Kidney (tissue), 14 donors: ENCODE results near the gene DCPS. TPM values are rescaled to one million over a fixed set of nuclear protein-coding genes. Genes with fewer than 3 reads are reported as not detected.
A peak's percentile ranks its signal among the peaks of the same experiment; 100 is the strongest.

Experiments
- DNase-seq, 5 donors: peaks; one replicate each; pipeline ENCODE4 v3.0.0-alpha.2; 2013 to 2020
- FAIRE-seq: peaks from 2 replicates; lab custom pipeline; 2012; peaks lifted over from hg19 to GRCh38; lab: Jason Lieb, UNC
- H3K27ac ChIP-seq, 2 donors: one replicate each; pipeline ENCODE4 v1.7.0; 2013; ENCODE audit warnings: low read depth in 2 of 2, low read length in 2 of 2, inconsistent platforms in 1 of 2
- H3K27me3 ChIP-seq: one replicate; pipeline ENCODE4 v1.7.1; 2013; ENCODE audit warnings: low read length, inconsistent platforms; ENCODE audit not compliant: control insufficient read depth, insufficient read depth
- H3K36me3 ChIP-seq, 3 donors: one replicate each; pipeline versions ENCODE4 v1.7.0 to v1.7.1; 2013; ENCODE audit warnings: low read length in 3 of 3, control low read depth in 1 of 3, inconsistent platforms in 1 of 3; ENCODE audit not compliant: insufficient read depth in 3 of 3, control insufficient read depth in 2 of 3
- H3K4me1 ChIP-seq, 3 donors: one replicate each; pipeline versions ENCODE4 v1.7.0 to v1.7.1; 2013; ENCODE audit warnings: low read length in 3 of 3, inconsistent platforms in 1 of 3, low read depth in 1 of 3; ENCODE audit not compliant: control insufficient read depth in 2 of 3, insufficient read depth in 2 of 3
- H3K4me3 ChIP-seq, 3 donors: one replicate each; pipeline versions ENCODE4 v1.7.0 to v1.8.1; 2013; ENCODE audit warnings: low read length in 3 of 3, control low read depth in 1 of 3, inconsistent platforms in 1 of 3
- H3K9ac ChIP-seq, 3 donors: one replicate each; pipeline versions ENCODE4 v1.7.0 to v1.7.1; 2013; ENCODE audit warnings: low read length in 3 of 3, control low read depth in 1 of 3, inconsistent platforms in 1 of 3
- H3K9me3 ChIP-seq, 3 donors: one replicate each; pipeline versions ENCODE4 v1.7.0 to v1.7.1; 2013; ENCODE audit warnings: low read length in 3 of 3, control low read depth in 1 of 3, inconsistent platforms in 1 of 3; ENCODE audit not compliant: control insufficient read depth in 2 of 3, insufficient read depth in 1 of 3
- CTCF ChIP-seq: IDR thresholded peaks from 3 replicates; pipeline ENCODE4 v1.5.1; 2012; ENCODE audit warnings: mild to moderate bottlenecking, moderate library complexity, borderline replicate concordance; ENCODE audit not compliant: insufficient read depth; ENCODE audit errors: extremely low read depth
- intact Hi-C: fragments of 100-400 bp; cut with DNase I; formaldehyde crosslinking; loops from one replicate; pipeline ENCODE4 v1.11.1; 2022
- polyA plus RNA-seq: library from polyadenylated mRNA; stranded (reverse); fragments of 350-450 nt; fragmentation: Illumina TruSeq; extraction: RNeasy Lipid Tissue Mini Kit (QIAGEN cat#74804); gene quantifications from one replicate; pipeline ENCODE4 v1.2.3, GENCODE V29; 2014; ENCODE audit warnings: low read depth, low replicate concordance; ENCODE audit not compliant: insufficient read depth
- total RNA-seq: library from RNA; stranded (reverse); fragmentation: NEBNext Ultra II Directional; extraction: Animal tissue kit (Norgen Biotek cat#: 25700); gene quantifications from one replicate; pipeline ENCODE4 v1.2.1, GENCODE V29; 2021
- donor health status: control.
- donor health status: control.
- donor health status: control.
- donor health status: control.
- donor health status: control.
- donor health status: DM: yes; HTN: yes; CAD: no.
- donor health status: Normal renal cell carcinoma (clear cell type).

The DCPS gene
- total and polyA plus RNA-seq, 2 donors from 2014 or later = 23.9 to 24.2 TPM

GRCh38 chr11:126310992-126311310, 7.1 kb downstream of the DCPS start:
- Histone ChIP-seq H3K4me1 (peaks cover 0 to 4% (median 0%) of the 10 kb centered on the region in 3 donors), H3K9ac (peak overlapping the region in 1 of 3 donors; percentile 16), H3K4me3 (no peak overlapping the region), H3K27me3 (no peaks in the 10 kb centered on the region), H3K36me3 (peaks cover 0 to 3% (median 2%) of the 10 kb centered on the region in 3 donors), H3K27ac (no peak overlapping the region), H3K9me3 (peaks cover 0 to 2% (median 0%) of the 10 kb centered on the region in 3 donors)
- intact Hi-C loops = loop anchor here (5.0 kb wide), 1 partner anchor 171 kb away; no protein-coding TSS in a partner anchor
- no peak for FAIRE-seq
- no peak for DNase-seq
- no peak for TF ChIP-seq CTCF

GRCh38 chr11:126311401-126312291, 7.8 kb downstream of the DCPS start:
- TF ChIP-seq CTCF = no peak
- Histone ChIP-seq H3K27me3 (no peaks in the 10 kb centered on the region), H3K36me3 (peaks cover 0 to 3% (median 2%) of the 10 kb centered on the region in 3 donors), H3K9me3 (peaks cover 0 to 3% (median 0%) of the 10 kb centered on the region in 3 donors), H3K27ac (no peak overlapping the region), H3K4me3 (no peak overlapping the region), H3K4me1 (peaks cover 0 to 4% (median 0%) of the 10 kb centered on the region in 3 donors), H3K9ac (no peak overlapping the region)
- intact Hi-C loops = loop anchor here (5.0 kb wide), 1 partner anchor 171 kb away; no protein-coding TSS in a partner anchor
- no peak for DNase-seq
- FAIRE-seq = no peak

GRCh38 chr11:126312961-126313360, 9.1 kb downstream of the DCPS start:
- Histone ChIP-seq H3K9me3 (peaks cover 0 to 3% (median 0%) of the 10 kb centered on the region in 3 donors), H3K27ac (no peak overlapping the region), H3K4me3 (no peak overlapping the region), H3K9ac (no peak overlapping the region), H3K27me3 (no peaks in the 10 kb centered on the region), H3K4me1 (peaks cover 0 to 4% (median 0%) of the 10 kb centered on the region in 3 donors), H3K36me3 (peaks cover 0 to 3% (median 2%) of the 10 kb centered on the region in 3 donors)
- no peak for TF ChIP-seq CTCF
- FAIRE-seq (no peak), DNase-seq (no peak)
- intact Hi-C loops = loop anchor here (5.0 kb wide), 1 partner anchor 169 kb away; no protein-coding TSS in a partner anchor
